Activated CD4-positive, alpha-beta T cell treated with anti-CD3 and anti-CD28 coated beads, Interleukin-2, amount 50 U/mL, for 24 hours (primary cell): Measurements from ENCODE around the gene METTL25B.
A peak's percentile ranks its signal among the peaks of the same experiment; 100 is the strongest.

Source experiments
- DNase-seq, 2 donors: peaks; one replicate each; pipeline ENCODE4 v3.0.0-alpha.2; 2020; ENCODE audit warnings: low read depth in 1 of 2, low spot score in 1 of 2

METTL25B gene

GRCh38 chr1:156767101-156767878, 39.0 kb downstream of the METTL25B start, which contains the start of gene PRCC:
TSS of gene PRCC (plus strand) at chr1:156767535. CDS start at chr1:156767772, 237 bp downstream.
- peak; percentile 86 to 96 for DNase-seq

- DNase-seq = no peak
Observed at GRCh38 chr1:156767879-156768604, 39.8 kb downstream of the METTL25B start.

DNA sequence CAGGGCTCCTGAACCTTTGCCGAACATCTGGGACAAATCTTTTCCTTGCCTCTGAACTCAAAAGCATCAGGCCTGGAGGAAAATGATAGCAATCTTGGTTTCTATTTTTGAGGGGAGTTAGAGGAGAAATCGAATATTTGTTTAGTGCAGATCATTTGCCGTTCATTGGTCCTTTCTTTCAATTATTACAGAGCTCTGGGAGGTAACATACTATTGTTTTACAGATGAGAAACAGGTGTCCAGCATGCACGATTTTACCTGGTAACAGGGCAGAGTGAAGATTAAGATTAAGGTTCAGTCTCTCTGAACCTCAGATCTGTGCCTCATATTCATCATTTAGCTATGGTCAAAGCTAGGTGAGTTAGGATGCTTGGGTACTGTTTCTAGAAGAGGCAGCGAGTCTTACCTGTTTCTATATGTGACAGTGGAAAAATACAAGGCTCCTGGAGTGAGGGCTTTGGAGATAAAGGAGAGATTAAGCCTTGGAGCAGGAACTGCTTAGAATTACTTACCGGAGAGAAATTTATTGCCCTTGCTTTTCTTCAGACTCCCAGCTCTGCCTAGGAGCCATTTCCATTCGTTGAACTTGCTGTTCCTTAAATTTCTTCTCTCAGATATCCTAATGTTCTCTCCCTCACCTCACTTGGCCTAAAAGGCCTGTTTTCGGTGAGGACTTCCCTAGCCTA, 40.5 kb downstream of the METTL25B start:
- no peak for DNase-seq

DNA sequence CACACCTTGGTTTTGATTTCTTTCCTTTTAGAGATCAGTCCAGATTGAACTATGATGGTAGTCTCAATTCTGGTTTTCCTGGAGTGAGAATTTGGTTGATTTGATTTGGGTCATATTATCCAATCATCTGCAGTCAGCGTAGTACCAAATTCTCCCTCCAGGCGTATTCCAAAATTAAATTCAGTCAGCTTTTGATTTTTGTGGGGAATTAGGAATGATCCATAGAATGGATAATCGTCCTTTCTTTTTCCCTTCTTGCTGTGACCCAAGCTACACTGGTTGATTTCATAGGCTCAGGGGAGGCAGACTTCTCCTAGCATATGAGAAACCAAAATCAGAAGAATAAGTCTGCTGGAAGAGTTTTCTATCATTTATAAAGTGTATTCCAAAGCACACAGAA, 44.0 kb downstream of the METTL25B start:
- DNase-seq = no peak

DNA sequence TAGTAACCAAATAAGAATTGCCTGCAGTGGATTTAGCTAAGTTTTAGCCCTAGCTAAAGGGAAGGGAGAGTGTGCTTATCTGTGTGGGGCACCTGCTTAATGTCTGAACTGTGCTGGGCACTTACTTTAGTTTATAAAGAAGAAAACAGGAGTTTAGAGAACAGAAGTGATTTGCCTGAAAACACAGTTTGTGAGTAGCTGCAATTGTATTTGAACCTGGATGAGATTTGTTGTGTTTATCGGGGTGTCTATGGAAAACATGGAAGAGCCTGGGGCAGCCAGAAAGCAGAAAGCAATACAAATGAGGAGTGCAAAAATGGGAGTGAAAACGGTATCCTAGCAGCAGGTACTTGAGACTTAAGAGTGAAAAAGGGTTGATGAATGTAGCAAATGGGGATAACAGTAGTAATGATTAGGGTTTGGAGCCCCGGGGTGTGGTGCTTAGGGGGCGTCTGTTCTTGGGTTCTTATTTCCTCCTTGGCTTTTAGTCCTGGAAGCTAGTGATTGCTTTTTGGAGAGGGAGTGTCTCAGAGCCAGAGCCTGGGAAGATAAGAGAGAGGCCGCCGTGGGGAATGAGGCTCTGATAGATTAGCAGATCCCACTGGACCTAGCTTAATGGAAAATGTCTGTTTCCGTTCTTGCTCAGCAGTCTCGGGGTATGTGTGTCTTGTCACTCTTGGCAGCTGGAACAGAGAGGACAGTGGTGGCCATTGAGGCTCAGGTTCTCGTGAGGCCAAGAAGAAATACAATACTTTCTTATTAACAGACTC, 44.6 kb downstream of the METTL25B start:
- no peak for DNase-seq

- no peak for DNase-seq
Observed at GRCh38 chr1:156773607-156774006, 45.3 kb downstream of the METTL25B start.

GRCh38 chr1:156775799-156776198, 47.5 kb downstream of the METTL25B start:
- no peak for DNase-seq

DNA sequence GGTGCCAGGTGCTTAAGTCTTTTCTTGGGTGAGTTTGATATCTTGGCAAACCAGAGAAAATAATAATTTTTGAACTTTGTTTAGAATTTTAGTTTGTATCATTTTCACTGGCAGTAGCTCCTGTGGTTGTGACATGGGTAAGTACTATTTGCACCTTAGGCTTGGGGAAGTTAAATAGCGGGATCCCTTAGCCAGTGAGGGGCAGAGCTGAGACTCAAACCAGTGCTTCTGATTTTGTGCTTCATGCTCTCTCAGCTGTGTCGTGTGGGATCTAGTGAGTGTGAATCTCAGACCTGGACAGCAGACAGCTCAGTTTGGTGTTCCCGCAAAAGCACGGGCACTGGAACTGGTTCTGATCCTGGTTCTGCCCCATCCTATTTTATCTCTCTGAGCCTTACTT, 48.7 kb downstream of the METTL25B start:
- DNase-seq = no peak

GRCh38 chr1:156777573-156777972, 49.3 kb downstream of the METTL25B start:
- DNase-seq = no peak

GRCh38 chr1:156781585-156782186, 53.4 kb downstream of the METTL25B start:
- DNase-seq = no peak

DNA sequence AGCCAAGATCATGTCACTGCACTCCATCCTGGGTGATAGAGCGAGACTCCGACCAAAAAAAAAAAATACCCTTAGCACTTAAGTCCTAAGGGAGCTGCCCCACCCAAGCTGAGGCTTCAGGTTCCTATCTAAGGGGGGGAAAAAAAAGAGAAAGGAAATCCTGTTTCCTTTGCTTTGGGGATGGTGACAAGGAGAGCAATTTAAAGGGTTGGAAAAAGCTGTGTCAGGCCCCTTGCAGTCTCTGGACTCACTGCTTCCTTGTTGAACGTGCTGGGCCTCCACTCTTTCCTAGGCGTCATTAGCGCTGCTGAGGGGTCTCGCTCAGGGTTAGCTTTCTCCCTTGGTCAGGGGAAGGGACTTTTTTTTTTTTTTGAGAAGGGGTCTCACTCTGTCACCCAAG, 57.2 kb downstream of the METTL25B start:
- DNase-seq = no peak
